ENCODE data around the gene TMEM167B.

The TMEM167B gene

GRCh38 chr1:109080441-109081082 is 10.0 kb upstream of the TMEM167B start:
- no peak for DNase-seq (ENCODE audit: low read depth in 2 of 2)

GRCh38 chr1:109083501-109083900 is 7.1 kb upstream of the TMEM167B start:
- DNase-seq (ENCODE audit: low read depth in 2 of 2), result no peak

DNA sequence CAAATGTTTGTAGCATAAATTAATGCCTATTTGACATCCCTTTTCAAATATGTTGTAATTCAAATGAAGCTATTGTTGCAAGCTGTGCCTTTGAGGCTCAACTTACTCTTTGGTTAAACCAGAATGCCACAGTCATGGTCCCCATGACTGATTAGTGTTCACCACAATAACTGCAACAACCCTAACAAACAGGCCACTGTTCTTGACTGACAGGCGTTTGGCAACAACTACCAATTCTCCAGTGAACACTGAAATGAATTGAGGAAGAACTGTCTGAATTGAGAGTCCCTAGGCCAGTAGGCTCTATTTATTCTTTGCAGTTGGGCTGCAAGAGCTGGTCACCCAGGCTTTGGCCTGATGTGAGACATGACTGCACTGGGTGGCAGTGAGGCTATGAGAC is 6.6 kb upstream of the TMEM167B start:
- no peak for DNase-seq (ENCODE audit: low read depth in 2 of 2)

DNA sequence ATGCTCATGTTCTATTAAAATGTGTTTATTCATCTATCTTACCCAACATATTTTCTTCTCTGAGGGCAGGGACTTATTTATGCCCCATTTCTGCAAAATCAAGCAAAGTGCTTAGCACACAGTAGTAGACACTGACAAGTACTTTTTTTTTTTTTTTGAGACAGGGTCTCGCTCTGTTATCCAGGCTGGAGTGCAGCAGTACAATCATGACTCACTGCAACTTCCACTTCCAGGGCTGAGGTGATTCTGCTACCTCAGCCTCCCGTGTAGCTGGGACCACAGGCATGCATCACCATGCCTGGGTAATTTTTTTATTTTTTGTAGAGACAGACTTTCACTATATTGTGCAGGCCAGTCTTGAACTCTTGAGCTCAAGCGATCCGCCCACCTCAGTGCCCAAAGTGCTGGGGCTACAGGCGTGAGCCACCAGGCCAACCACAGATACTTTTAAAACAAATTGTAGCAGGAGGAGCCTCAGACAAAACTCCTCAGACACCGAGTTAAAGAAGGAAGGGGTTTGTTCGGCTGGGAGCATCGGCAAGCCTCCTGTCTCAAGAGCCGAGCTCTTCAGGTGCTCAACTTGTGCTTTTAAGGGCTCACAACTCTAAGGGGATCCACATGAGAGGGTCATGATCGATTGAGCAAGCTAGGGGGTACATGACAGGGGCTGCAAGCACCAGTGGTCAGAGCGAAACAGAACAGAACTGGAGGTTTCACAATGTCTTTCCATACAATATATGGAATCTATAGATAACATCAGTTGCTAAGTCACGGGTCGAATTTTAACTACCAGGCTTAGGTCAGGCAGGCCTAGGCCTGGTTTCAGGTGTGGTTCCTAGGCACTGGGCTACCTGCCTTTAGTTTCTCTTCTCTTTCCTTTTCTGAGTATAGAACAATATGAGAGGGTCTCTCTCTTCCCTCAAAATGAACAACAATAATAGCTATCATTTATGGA is 5.7 kb upstream of the TMEM167B start:
- no peak for DNase-seq (ENCODE audit: low read depth in 2 of 2)

DNA sequence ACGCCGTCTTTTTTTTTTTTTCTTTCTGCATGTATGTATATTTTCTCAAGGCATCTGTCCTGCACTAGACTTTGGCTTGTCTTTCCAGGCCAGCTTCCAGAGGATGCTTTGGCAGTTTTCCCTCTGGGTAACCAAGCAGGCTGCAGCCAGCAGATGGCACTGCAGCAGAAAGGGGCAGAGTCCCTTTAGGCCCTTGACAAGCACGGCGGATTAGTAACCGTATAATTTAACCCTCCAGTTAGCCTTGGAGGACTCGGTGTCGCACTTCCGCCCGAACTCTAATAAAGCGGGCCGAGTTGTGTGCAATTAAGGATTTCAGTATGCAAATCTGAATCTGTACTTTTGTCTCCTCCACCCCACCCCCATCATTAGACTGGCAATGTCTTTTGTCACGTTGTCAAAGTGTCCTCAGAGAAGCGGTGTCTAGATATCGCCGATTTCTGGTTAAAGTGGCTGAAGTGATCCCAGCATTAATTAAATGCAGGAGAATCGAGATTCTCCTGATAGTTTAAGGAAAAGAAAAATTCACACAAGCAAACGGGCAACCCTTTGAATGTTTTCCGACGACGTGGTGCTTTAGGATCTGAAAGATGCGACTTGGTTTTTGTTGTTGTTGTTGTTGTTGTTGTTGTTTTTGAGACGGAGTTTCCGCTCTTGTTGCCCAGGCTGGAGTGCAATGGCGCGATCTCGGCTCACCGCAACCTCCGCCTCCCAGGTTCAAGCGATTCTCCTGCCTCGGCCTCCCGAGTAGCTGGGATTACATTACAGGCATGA is 1.1 kb upstream of the TMEM167B start:
- DNase-seq (ENCODE audit: low read depth in 2 of 2), result no peak

GRCh38 chr1:109091078-109091838 is 694 bp downstream of the TMEM167B start:
- no peak for DNase-seq (ENCODE audit: low read depth in 2 of 2)

GRCh38 chr1:109091839-109092193 is 1.3 kb downstream of the TMEM167B start:
- DNase-seq (ENCODE audit: low read depth in 2 of 2), result no peak

DNA sequence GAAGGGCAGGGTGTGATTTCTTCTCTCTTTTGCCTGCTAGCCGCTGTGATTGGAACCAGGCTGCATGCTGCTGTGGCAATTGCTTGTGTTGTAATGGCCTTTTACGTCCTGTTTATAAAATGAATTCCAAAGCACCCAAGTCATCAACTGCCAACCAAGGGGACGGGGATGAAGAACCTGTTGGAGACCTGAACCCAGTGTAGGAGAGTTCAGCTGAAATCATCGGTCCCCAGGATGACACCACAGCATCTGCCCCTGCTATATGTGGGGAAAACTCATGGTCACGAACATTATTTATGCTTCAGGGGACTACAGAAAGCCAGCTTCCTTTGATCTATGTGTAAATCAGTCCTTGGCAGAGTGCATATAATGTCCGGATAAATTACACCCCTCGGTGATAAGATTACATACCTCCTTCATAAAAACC is 3.8 kb downstream of the TMEM167B start:
- DNase-seq (ENCODE audit: low read depth in 2 of 2), result no peak

DNA sequence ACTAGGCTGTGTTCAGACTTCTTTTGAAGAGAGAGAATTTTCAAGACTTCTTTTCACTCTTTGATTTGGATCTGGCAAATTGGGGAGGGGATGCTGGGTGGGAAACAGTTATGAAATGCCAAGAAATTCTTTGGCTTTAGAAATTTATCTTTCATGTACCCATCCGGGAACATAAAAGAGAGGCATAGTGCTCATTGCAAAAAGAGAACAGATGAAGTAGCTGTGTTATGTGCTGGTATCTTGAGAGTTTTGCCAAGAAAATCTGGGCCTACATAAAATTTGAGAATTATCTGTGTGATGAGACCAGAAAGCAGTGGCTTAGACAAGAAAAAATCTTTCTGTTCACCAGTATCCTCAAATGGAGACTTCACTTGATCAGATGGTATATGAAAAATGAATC is 4.3 kb downstream of the TMEM167B start:
- DNase-seq (ENCODE audit: low read depth in 2 of 2), result no peak

DNA sequence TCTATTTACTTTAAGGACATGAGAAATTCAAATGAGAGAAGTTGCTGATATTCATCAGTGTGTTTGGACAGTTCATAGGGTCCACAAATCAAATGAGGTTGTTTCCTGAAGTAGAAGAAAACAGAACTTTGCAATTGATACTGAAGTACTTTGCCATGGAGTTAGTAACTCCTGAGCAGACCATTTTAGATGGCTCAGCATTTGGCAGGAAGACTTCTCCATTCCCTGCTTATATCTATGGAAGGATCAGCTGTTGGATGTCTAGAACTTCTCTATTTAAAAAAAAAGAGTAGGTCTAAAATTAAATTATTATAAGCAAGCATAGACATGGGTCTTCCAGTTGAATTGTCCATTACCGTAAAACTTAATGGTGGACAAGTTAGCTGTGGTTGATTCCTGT is 5.1 kb downstream of the TMEM167B start:
- DNase-seq (ENCODE audit: low read depth in 2 of 2), result no peak

DNA sequence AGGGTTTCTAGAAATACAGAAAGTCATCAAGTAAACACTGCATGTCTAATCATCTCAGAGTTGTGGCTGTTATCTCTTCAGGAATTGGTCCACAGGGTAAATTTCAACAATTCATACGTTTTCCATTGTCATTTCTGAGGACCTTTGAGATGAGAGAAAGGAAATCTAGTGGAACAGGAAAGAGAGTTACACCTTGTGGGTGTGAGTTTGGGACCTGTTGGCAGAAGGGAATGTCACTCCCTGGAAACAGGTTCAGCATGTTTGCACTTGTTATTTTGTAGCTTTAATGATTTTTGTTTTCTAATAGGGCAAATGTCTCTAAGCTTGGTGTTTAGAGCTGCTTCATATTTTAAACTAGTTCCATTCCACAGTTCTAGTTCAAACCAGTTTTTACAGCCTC is 5.6 kb downstream of the TMEM167B start:
- DNase-seq (ENCODE audit: low read depth in 2 of 2), result no peak

GRCh38 chr1:109099938-109100773 is 9.6 kb downstream of the TMEM167B start:
- DNase-seq (ENCODE audit: low read depth in 2 of 2), result peak; percentile 95 to 96

GRCh38 chr1:109104364-109105151 is 14.0 kb downstream of the TMEM167B start:
- DNase-seq (ENCODE audit: low read depth in 2 of 2), result no peak

DNA sequence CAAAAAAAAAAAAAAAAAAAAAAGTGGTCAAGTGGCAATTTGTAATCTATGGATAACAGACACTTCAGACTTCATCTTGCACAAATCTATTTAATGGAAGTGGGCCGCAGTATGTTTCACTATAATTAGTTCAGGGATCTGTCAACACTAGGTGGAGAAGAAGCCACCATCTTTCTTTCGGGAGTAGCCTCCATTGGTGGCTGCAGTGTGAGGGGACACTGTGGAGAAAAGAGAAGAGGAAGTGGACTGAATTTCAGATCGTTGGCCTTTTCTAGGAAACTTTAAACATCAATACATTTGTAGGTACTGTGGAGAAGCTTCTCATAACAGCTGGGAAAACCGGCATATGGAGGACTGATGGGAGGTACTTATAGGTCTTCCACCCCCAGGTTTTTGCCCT is 15.3 kb downstream of the TMEM167B start:
- DNase-seq (ENCODE audit: low read depth in 2 of 2), result no peak

GRCh38 chr1:109107785-109108184 is 17.2 kb downstream of the TMEM167B start:
- no peak for DNase-seq (ENCODE audit: low read depth in 2 of 2)

- no peak for DNase-seq (ENCODE audit: low read depth in 2 of 2)
Observed at GRCh38 chr1:109109906-109110305, 19.3 kb downstream of the TMEM167B start.

- no peak for DNase-seq (ENCODE audit: low read depth in 2 of 2)
Observed at GRCh38 chr1:109111386-109112055, 21.0 kb downstream of the TMEM167B start.

DNA sequence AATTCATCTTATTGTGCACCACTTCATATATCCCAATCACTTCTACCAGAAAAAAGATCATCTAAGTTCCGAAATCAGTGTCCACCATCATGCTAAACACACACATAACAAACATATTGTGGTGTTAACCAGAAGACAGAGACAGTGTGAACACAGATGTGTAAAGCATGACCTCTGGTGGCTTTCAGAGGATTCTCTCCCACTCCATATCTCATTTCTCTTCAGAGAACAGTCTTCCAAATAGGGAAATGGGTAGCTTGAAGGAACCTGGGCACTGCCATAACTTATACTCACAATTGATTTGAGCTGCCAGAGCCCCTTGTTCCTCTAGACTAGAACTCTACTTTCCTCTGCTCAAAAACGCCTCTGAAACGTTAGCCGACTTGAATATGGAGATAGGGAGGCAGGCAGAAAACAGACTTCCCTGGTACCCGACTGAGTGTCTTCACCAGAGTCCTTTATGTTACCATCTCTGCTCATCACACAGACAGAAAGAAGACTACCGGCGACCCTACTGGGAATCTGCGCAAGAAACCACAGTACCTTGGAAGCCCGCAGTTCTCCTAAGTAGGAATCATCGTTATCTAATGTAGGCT is 21.6 kb downstream of the TMEM167B start:
- DNase-seq (ENCODE audit: low read depth in 2 of 2), result no peak

Measured in fibroblast of skin of left quadriceps (primary cell).